D341Med (cell line): ENCODE measurements around the gene VIPR2.
"Not testable (repeated sequence)": the region's sequence is repeated elsewhere in the genome, so short reads cannot be mapped to it uniquely, and the experiment has no call there.

ENCODE experiments used
- DNase-seq: peaks from one replicate; pipeline ENCODE4 v3.0.0; 2012; ENCODE audit warnings: low spot score

The VIPR2 gene

GRCh38 chr7:159144758-159145489 is at the start of gene VIPR2:
Gene VIPR2, minus strand, starts transcription at chr7:159144867. Its CDS starts 96 bp downstream, at chr7:159144771.
- no peak for DNase-seq

- no peak for DNase-seq
These were observed 49.0 kb upstream of the VIPR2 start for GRCh38 chr7:159193543-159194090.

GRCh38 chr7:159192725-159193453 is 48.2 kb upstream of the VIPR2 start:
- DNase-seq: no peak

- no peak for DNase-seq
These were observed 47.3 kb upstream of the VIPR2 start for GRCh38 chr7:159192013-159192412.

GRCh38 chr7:159191236-159191635 is 46.6 kb upstream of the VIPR2 start:
- no peak for DNase-seq

GRCh38 chr7:159188011-159188410 is 43.3 kb upstream of the VIPR2 start:
- DNase-seq: no peak

- DNase-seq: no peak
These were observed 34.6 kb upstream of the VIPR2 start for GRCh38 chr7:159179241-159179640.

GRCh38 chr7:159177284-159177953 is 32.8 kb upstream of the VIPR2 start:
- no peak for DNase-seq

- DNase-seq: no peak
These were observed 31.1 kb upstream of the VIPR2 start for GRCh38 chr7:159175792-159176191.

- DNase-seq: not testable (repeated sequence)
These were observed 30.4 kb upstream of the VIPR2 start for GRCh38 chr7:159175100-159175499.

- no peak for DNase-seq
These were observed 27.7 kb upstream of the VIPR2 start for GRCh38 chr7:159172400-159172799.

GRCh38 chr7:159169391-159169790 is 24.7 kb upstream of the VIPR2 start:
- no peak for DNase-seq

- DNase-seq: peak; percentile 12
These were observed 22.5 kb upstream of the VIPR2 start for GRCh38 chr7:159167139-159167538.

- no peak for DNase-seq
These were observed 21.9 kb upstream of the VIPR2 start for GRCh38 chr7:159166530-159166929.

GRCh38 chr7:159165352-159165751 is 20.7 kb upstream of the VIPR2 start:
- DNase-seq: no peak

- DNase-seq: not testable (repeated sequence)
These were observed 19.1 kb upstream of the VIPR2 start for GRCh38 chr7:159163703-159164301.

GRCh38 chr7:159162050-159162626 is 17.5 kb upstream of the VIPR2 start:
- DNase-seq: not testable (repeated sequence)

- DNase-seq: no peak
These were observed 15.8 kb upstream of the VIPR2 start for GRCh38 chr7:159160450-159160849.

- DNase-seq: no peak
These were observed 15.1 kb upstream of the VIPR2 start for GRCh38 chr7:159159731-159160130.

GRCh38 chr7:159158888-159159405 is 14.3 kb upstream of the VIPR2 start:
- DNase-seq: no peak

GRCh38 chr7:159158125-159158887 is 13.6 kb upstream of the VIPR2 start:
- no peak for DNase-seq
